Stomach (tissue), 9 donors: ENCODE measurements around the gene RGMB. TPM values are rescaled to one million over a fixed set of nuclear protein-coding genes. Genes with fewer than 3 reads are reported as not detected.

Experiments
- DNase-seq, 2 donors: peaks; one replicate each; pipeline versions ENCODE4 v3.0.0 to v3.0.0-alpha.2; 2013 to 2019
- H3K27ac ChIP-seq, 5 donors: fragments of 200-600 bp in 4 of 5; sonication (generic) in 4 of 5; one replicate each; pipeline ENCODE4 v1.5.1; 2013 to 2019; ENCODE audit warnings: mild to moderate bottlenecking in 1 of 5, moderate library complexity in 1 of 5
- H3K27me3 ChIP-seq, 3 donors: fragments of 200-600 bp; sonication (generic); one replicate each; pipeline ENCODE4 v1.5.1; 2017 to 2019; ENCODE audit warnings: mixed run types in 1 of 3
- H3K36me3 ChIP-seq, 4 donors: fragments of 200-600 bp; sonication (generic); 1 replicate in 3 of 4; 2 replicates in 1 of 4; pipeline ENCODE4 v1.5.1; 2016 to 2019
- H3K4me1 ChIP-seq, 4 donors: fragments of 200-600 bp; sonication (generic); one replicate each; pipeline ENCODE4 v1.5.1; 2016 to 2019
- H3K4me3 ChIP-seq, 4 donors: fragments of 200-600 bp; sonication (generic) in 3 of 4; one replicate each; pipeline ENCODE4 v1.5.1; 2016 to 2019; ENCODE audit warnings: mild to moderate bottlenecking in 1 of 4
- H3K9me3 ChIP-seq, 4 donors: fragments of 200-600 bp; sonication (generic); one replicate each; pipeline ENCODE4 v1.5.1; 2016 to 2019
- CTCF ChIP-seq, 7 experiments: fragments of 450-650 bp in 4 of 7; fragments of 200-600 bp in 3 of 7; sonication (generic) in 3 of 7; IDR thresholded peaks; one replicate each; pipeline ENCODE4 v1.5.1; 2016 to 2019; ENCODE audit warnings: antibody characterized with exemption in 7 of 7, control low read depth in 2 of 7, mild to moderate bottlenecking in 1 of 7
- EP300 ChIP-seq: sonication (generic); formaldehyde crosslinking; IDR thresholded peaks from one replicate; pipeline ENCODE4 v1.6.1; 2017; ENCODE audit warnings: antibody characterized with exemption
- POLR2A ChIP-seq, 4 donors: fragments of 450-650 bp; IDR thresholded peaks; one replicate each; pipeline ENCODE4 v1.6.1; 2016; ENCODE audit warnings: antibody characterized with exemption in 4 of 4, control low read depth in 2 of 4, mild to moderate bottlenecking in 1 of 4, moderate library complexity in 1 of 4
- POLR2AphosphoS5 ChIP-seq, 3 donors: sonication (generic); formaldehyde crosslinking; IDR thresholded peaks; one replicate each; pipeline ENCODE4 v1.6.1; 2016; ENCODE audit warnings: antibody characterized with exemption in 3 of 3
- WGBS, 5 donors: extraction: QIAGEN DNeasy Blood & Tissue Kit in 3 of 5; methylation state at CpG; one replicate each; pipeline versions ENCODE4 v1.1.5 to v1.1.7; 2013 to 2018; 5-methylcytosine and 5-hydroxymethylcytosine counted together
- intact Hi-C: fragments of 100-400 bp; cut with DNase I; formaldehyde crosslinking; loops from one replicate; pipeline ENCODE4 v1.15.1; 2023; ENCODE audit warnings: low total_unique reads
- polyA plus RNA-seq, 3 donors: library from polyadenylated mRNA; stranded (reverse); fragments of 200-250 nt; gene quantifications; one replicate each; pipeline ENCODE4 v1.2.3, GENCODE V29; 2013
- total RNA-seq, 5 donors: library from RNA; depleted of rRNA; stranded (reverse); fragments of >200 nt; gene quantifications; one replicate each; pipeline versions ENCODE4 v1.1.0 to v1.2.3, GENCODE V29; 2014 to 2016
- donor health status: healthy with polysubstance abuse.
- donor health status: Bipolar disorder and iron deficiency.
- donor health status: healthy.

The RGMB gene
- total and polyA plus RNA-seq, 8 donors, result 8.4 to 215 (median 50.1) TPM

GRCh38 chr5:98839469-98840383, 66.3 kb downstream of the RGMB start:
- intact Hi-C loops, result no loop called here
- H3K27ac ChIP-seq, result no peak overlapping the region
- peak overlapping the region in 3 of 4 donors; percentile 21 to 35 (median 34) for H3K4me3 ChIP-seq
- no peaks in the 10 kb centered on the region for H3K36me3 ChIP-seq
- peak in 1 of 2 donors; percentile 30 for DNase-seq
- H3K4me1 ChIP-seq, result no peaks in the 10 kb centered on the region
- H3K27me3 ChIP-seq, result no peaks in the 10 kb centered on the region
- H3K9me3 ChIP-seq, result peaks cover 0 to 16% (median 6%) of the 10 kb centered on the region in 4 donors
- TF ChIP-seq CTCF (IDR thresholded peaks at IDR 0.05) (peak in 1 of 7 experiments; percentile 18), EP300 (no peak)
- WGBS, 5 donors, result 41 to 78% (median 51%) methylated on average over 23 to 42 of the region's 42 CpGs

GRCh38 chr5:98840946-98841345, 67.5 kb downstream of the RGMB start:
- Histone ChIP-seq H3K36me3 (no peaks in the 10 kb centered on the region), H3K4me1 (no peaks in the 10 kb centered on the region), H3K9me3 (peaks cover 0 to 20% (median 8%) of the 10 kb centered on the region in 4 donors), H3K4me3 (no peak overlapping the region), H3K27ac (no peak overlapping the region), H3K27me3 (no peaks in the 10 kb centered on the region)
- no peak for DNase-seq
- no peak for TF ChIP-seq POLR2A (IDR thresholded peaks at IDR 0.05)
- no peak for TF ChIP-seq CTCF (IDR thresholded peaks at IDR 0.05)
- TF ChIP-seq POLR2AphosphoS5 (IDR thresholded peaks at IDR 0.05), result no peak
- TF ChIP-seq EP300, result no peak
- 83 to 96% (median 89%) methylated on average over 1 of the region's 1 CpG for WGBS, 5 donors
- intact Hi-C loops, result no loop called here

- Histone ChIP-seq H3K4me3 (no peak overlapping the region), H3K27ac (no peak overlapping the region), H3K4me1 (no peaks in the 10 kb centered on the region), H3K9me3 (peaks cover 0 to 20% (median 8%) of the 10 kb centered on the region in 4 donors), H3K36me3 (no peaks in the 10 kb centered on the region), H3K27me3 (no peaks in the 10 kb centered on the region)
- DNase-seq, result no peak
- 95 to 98% (median 97%) methylated on average over 3 of the region's 3 CpGs for whole genome bisulfite sequencing, 5 donors
- TF ChIP-seq CTCF (IDR thresholded peaks at IDR 0.05) (no peak), POLR2A (IDR thresholded peaks at IDR 0.05) (no peak), EP300 (no peak)
- intact Hi-C loops, result no loop called here
These were observed 70.0 kb downstream of the RGMB start for GRCh38 chr5:98843481-98843880.

- no peak for TF ChIP-seq EP300
- no peak for TF ChIP-seq CTCF (IDR thresholded peaks at IDR 0.05)
- TF ChIP-seq POLR2AphosphoS5 (IDR thresholded peaks at IDR 0.05), result no peak
- TF ChIP-seq POLR2A (IDR thresholded peaks at IDR 0.05), result no peak
- WGBS, 5 donors, result 89 to 99% (median 92%) methylated on average over 6 of the region's 6 CpGs
- Histone ChIP-seq H3K36me3 (no peaks in the 10 kb centered on the region), H3K27ac (no peak overlapping the region), H3K4me1 (no peaks in the 10 kb centered on the region), H3K4me3 (no peak overlapping the region), H3K9me3 (peaks cover 0 to 20% (median 8%) of the 10 kb centered on the region in 4 donors), H3K27me3 (no peaks in the 10 kb centered on the region)
- intact Hi-C loops, result no loop called here
- no peak for DNase-seq
These were observed 71.4 kb downstream of the RGMB start for GRCh38 chr5:98844865-98845264.
